ENCODE results near the gene TMEM86A. TPM values are rescaled to one million over a fixed set of nuclear protein-coding genes. Genes with fewer than 3 reads are reported as not detected.

The TMEM86A gene
- total and polyA plus RNA-seq, 2 of the 8 experiments (the other 6 are each of a cell fraction or from before 2014, with no cell fraction given) = 1.5 to 1.7 TPM

- H4K5ac ChIP-seq (ENCODE audit: insufficient read length, low read depth, low read length) = no peak overlapping the region
- FAIRE-seq (no peak), DNase-seq (ENCODE audit: low read depth in 1 of 2, low spot score in 2 of 2) (no peak)
- H3K79me1 ChIP-seq (ENCODE audit: low read depth, low read length) = no peaks in the 10 kb centered on the region
- H3K4me3 ChIP-seq (ENCODE audit: extremely low read depth in 1 of 4, insufficient read depth in 2 of 4, low read depth in 3 of 4, low read length in 4 of 4) = no peak overlapping the region
- H3K27ac ChIP-seq (ENCODE audit: low read depth, low read length) = no peak overlapping the region
- H2BK20ac ChIP-seq (ENCODE audit: low read length) = no peak overlapping the region
- no peak overlapping the region for H2BK12ac ChIP-seq (ENCODE audit: low read depth, low read length)
- H2AK5ac ChIP-seq (ENCODE audit: low read depth, low read length) = no peak overlapping the region
- H4K20me1 ChIP-seq (replicated peaks in 1 of 2; ENCODE audit: control insufficient read depth in 1 of 2, insufficient read depth in 2 of 2, low read length in 2 of 2) = no peaks in the 10 kb centered on the region
- H3K27me3 ChIP-seq (replicated peaks in 1 of 4; ENCODE audit: control insufficient read depth in 3 of 4, extremely low read depth in 1 of 4, insufficient read depth in 3 of 4, low read length in 3 of 4) = peaks cover 0 to 8% (median 5%) of the 10 kb centered on the region in 4 experiments; a peak in 5 of 7 replicates
- no peaks in the 10 kb centered on the region for H3K9me3 ChIP-seq (ENCODE audit: insufficient read depth in 2 of 2, low read depth in 1 of 2, low read length in 1 of 2)
- WGBS, 2 experiments (ENCODE audit: extremely low coverage in 1 of 2, insufficient coverage in 1 of 2, insufficient read length in 1 of 2, insufficient replicate concordance in 2 of 2, low coverage in 1 of 2, low lambda C conversion rate in 2 of 2, missing lambda C conversion rate in 1 of 2) = 91% methylated on average over 7 of the region's 7 CpGs; no CpG with 5 or more reads in 1 of the 2 experiments
- no peak overlapping the region for H2BK15ac ChIP-seq (ENCODE audit: low read length)
- CTCF ChIA-PET (ENCODE audit: partially characterized antibody) = no interaction called here
- POLR2A ChIA-PET (ENCODE audit: partially characterized antibody) = interaction anchor here (0.8 kb wide), 1 partner anchor 49 kb away, joined by 5 read pairs; no protein-coding TSS in a partner anchor
- H4K91ac ChIP-seq (replicated peaks; ENCODE audit: insufficient read length, low read length) = no peak overlapping the region
- no peak overlapping the region for H3K56ac ChIP-seq (replicated peaks; ENCODE audit: insufficient read length, low read depth, low read length)
- H3K23ac ChIP-seq (ENCODE audit: insufficient read length) = no peak overlapping the region
- H3K4me1 ChIP-seq (replicated peaks in 1 of 4; ENCODE audit: control insufficient read depth in 3 of 4, insufficient read depth in 4 of 4, low read length in 3 of 4) = peaks cover 0 to 9% (median 2%) of the 10 kb centered on the region in 4 experiments; a peak in 3 of 7 replicates
- TF ChIP-seq SAP30 (IDR thresholded peaks at IDR 0.05; ENCODE audit: insufficient read depth, insufficient replicate concordance, low read length) (no peak), HDAC2 (IDR thresholded peaks at IDR 0.05; ENCODE audit: borderline replicate concordance in 1 of 2, low read depth in 2 of 2, low read length in 2 of 2) (no peak), SUZ12 (IDR thresholded peaks at IDR 0.05; ENCODE audit: low read length) (no peak), JUND (IDR thresholded peaks at IDR 0.05; ENCODE audit: low read length) (no peak), ZNF274 (IDR thresholded peaks at IDR 0.05; ENCODE audit: borderline replicate concordance, extremely low read depth, low read length) (no peak), RFX5 (IDR thresholded peaks at IDR 0.05; ENCODE audit: borderline replicate concordance, low read depth, low read length) (no peak), SIN3A (conservative IDR thresholded peaks at IDR 0.05 in 1 of 2, IDR thresholded peaks at IDR 0.05 in 1 of 2; ENCODE audit: low read depth in 1 of 2, low read length in 2 of 2) (no peak), EZH2 (IDR thresholded peaks at IDR 0.05; ENCODE audit: low read depth, low read length, severe bottlenecking) (no peak), TAF7 (optimal IDR thresholded peaks at IDR 0.05; ENCODE audit: borderline replicate concordance, low read depth, low read length) (no peak), SIRT6 (IDR thresholded peaks at IDR 0.05; ENCODE audit: low read length) (no peak), ASH2L (IDR thresholded peaks at IDR 0.05; ENCODE audit: low read length) (no peak)
- no peak overlapping the region for H3K4ac ChIP-seq (replicated peaks; ENCODE audit: insufficient read length, low read depth, low read length)
- H3K23me2 ChIP-seq (ENCODE audit: low read depth, low read length) = peaks cover 13% of the 10 kb centered on the region
- H3K9ac ChIP-seq (replicated peaks in 1 of 4; ENCODE audit: extremely low read depth in 1 of 4, low read depth in 3 of 4, low read length in 3 of 4) = no peak overlapping the region
- no peaks in the 10 kb centered on the region for H3K79me2 ChIP-seq (ENCODE audit: control insufficient read depth in 1 of 2, insufficient read depth in 2 of 2, low read length in 2 of 2)
- no peak overlapping the region for H3K4me2 ChIP-seq (ENCODE audit: insufficient read depth in 1 of 2, low read depth in 2 of 2, low read length in 2 of 2)
- H3K18ac ChIP-seq (ENCODE audit: extremely low read depth, low read length) = no peak overlapping the region
- H3K14ac ChIP-seq (ENCODE audit: insufficient read length) = no peak overlapping the region
- H4K8ac ChIP-seq (ENCODE audit: extremely low read depth, insufficient read depth, low read length) = no peak overlapping the region
- H2AFZ ChIP-seq (ENCODE audit: low read length) = no peak overlapping the region
- no peak overlapping the region for H2BK120ac ChIP-seq (replicated peaks; ENCODE audit: low read depth, low read length)
- no peaks in the 10 kb centered on the region for H3K36me3 ChIP-seq (ENCODE audit: control insufficient read depth in 2 of 4, insufficient read depth in 4 of 4, low read length in 3 of 4)
- no peak overlapping the region for H2BK5ac ChIP-seq (ENCODE audit: low read depth, low read length)
These were observed 2.3 kb downstream of the TMEM86A start for GRCh38 chr11:18700872-18701271.
